H9 (cell line): Measurements from ENCODE around the gene PPM1G. TPM values are rescaled to one million over a fixed set of nuclear protein-coding genes. Genes with fewer than 3 reads are reported as not detected.

Experiments used
- DNase-seq: peaks from one replicate; pipeline ENCODE4 v3.0.0-alpha.2; 2017
- H2AFZ ChIP-seq: one replicate; pipeline ENCODE4 v1.6.1; 2013; ENCODE audit warnings: mild to moderate bottlenecking, low read length, control low read depth, moderate library complexity
- H2AK5ac ChIP-seq: 2 replicates; pipeline ENCODE4 v1.6.1; 2013; ENCODE audit warnings: low read length, control low read depth, mixed read lengths; ENCODE audit not compliant: insufficient read length
- H2BK120ac ChIP-seq: one replicate; pipeline ENCODE4 v1.6.1; 2013; ENCODE audit warnings: low read depth, mild to moderate bottlenecking, low read length, control low read depth, inconsistent platforms; ENCODE audit not compliant: poor library complexity, severe bottlenecking
- H2BK12ac ChIP-seq: 2 replicates; pipeline ENCODE4 v1.6.1; 2013; ENCODE audit warnings: low read length, control low read depth, mixed read lengths, low read depth; ENCODE audit not compliant: insufficient read length
- H2BK15ac ChIP-seq: 2 replicates; pipeline ENCODE4 v1.6.1; 2013; ENCODE audit warnings: low read depth, low read length, control low read depth
- H2BK20ac ChIP-seq: one replicate; pipeline ENCODE4 v1.6.1; 2013; ENCODE audit warnings: low read depth, mild to moderate bottlenecking, low read length, control low read depth, inconsistent platforms; ENCODE audit not compliant: poor library complexity, severe bottlenecking
- H2BK5ac ChIP-seq: 2 replicates; pipeline ENCODE4 v1.6.1; 2013; ENCODE audit warnings: low read length, control low read depth, mixed read lengths; ENCODE audit not compliant: insufficient read length
- H3K14ac ChIP-seq: 2 replicates; pipeline ENCODE4 v1.6.1; 2013; ENCODE audit warnings: low read length, control low read depth; ENCODE audit not compliant: insufficient read depth
- H3K18ac ChIP-seq: 2 replicates; pipeline ENCODE4 v1.6.1; 2013; ENCODE audit warnings: low read depth, mild to moderate bottlenecking, mixed read lengths, low read length, control low read depth; ENCODE audit not compliant: insufficient read length
- H3K23ac ChIP-seq: 2 replicates; pipeline ENCODE4 v1.6.1; 2013; ENCODE audit warnings: low read length, control low read depth, mixed read lengths, low read depth; ENCODE audit not compliant: insufficient read length
- H3K23me2 ChIP-seq: 2 replicates; pipeline ENCODE4 v1.6.1; 2013; ENCODE audit warnings: low read depth, mild to moderate bottlenecking, mixed read lengths, low read length, control low read depth; ENCODE audit not compliant: insufficient read length, poor library complexity, severe bottlenecking
- H3K27ac ChIP-seq: 2 replicates; pipeline ENCODE4 v1.5.1; 2013; ENCODE audit warnings: low read length, control low read depth, mixed read lengths, low read depth; ENCODE audit not compliant: insufficient read length
- H3K27me3 ChIP-seq: 2 replicates; pipeline ENCODE4 v1.6.1; 2013; ENCODE audit warnings: low read length, control low read depth, inconsistent platforms; ENCODE audit not compliant: insufficient read depth
- H3K4ac ChIP-seq: 2 replicates; pipeline ENCODE4 v1.6.1; 2013; ENCODE audit warnings: low read depth, mild to moderate bottlenecking, control low read depth, inconsistent platforms, low read length, moderate library complexity
- H3K4me1 ChIP-seq: 2 replicates; pipeline ENCODE4 v1.6.1; 2013; ENCODE audit warnings: low read length, control low read depth, inconsistent platforms; ENCODE audit not compliant: insufficient read depth
- H3K4me2 ChIP-seq: 2 replicates; pipeline ENCODE4 v1.6.1; 2013; ENCODE audit warnings: low read length, control low read depth, mixed read lengths; ENCODE audit not compliant: insufficient read length, insufficient read depth
- H3K56ac ChIP-seq: 2 replicates; pipeline ENCODE4 v1.6.1; 2013; ENCODE audit warnings: low read depth, mild to moderate bottlenecking, mixed read lengths, low read length, control low read depth; ENCODE audit not compliant: insufficient read length
- H3K79me1 ChIP-seq: 2 replicates; pipeline ENCODE4 v1.6.1; 2013; ENCODE audit warnings: low read depth, mild to moderate bottlenecking, moderate library complexity, low read length, control low read depth, inconsistent platforms; ENCODE audit not compliant: insufficient read depth, poor library complexity, severe bottlenecking
- H3K79me2 ChIP-seq: 2 replicates; pipeline ENCODE4 v1.6.1; 2013; ENCODE audit warnings: low read length, control low read depth, inconsistent platforms; ENCODE audit not compliant: insufficient read depth
- H3K9ac ChIP-seq: 2 replicates; pipeline ENCODE4 v1.6.1; 2013; ENCODE audit warnings: low read length, control low read depth, mixed read lengths; ENCODE audit not compliant: insufficient read length; ENCODE audit errors: extremely low read depth
- H3K9me3 ChIP-seq: one replicate; pipeline ENCODE4 v1.6.1; 2013; ENCODE audit warnings: low read depth, low read length, inconsistent platforms; ENCODE audit not compliant: control insufficient read depth
- H3T11ph ChIP-seq: one replicate; pipeline ENCODE4 v1.6.1; 2013; ENCODE audit warnings: mild to moderate bottlenecking, low read length, control low read depth, inconsistent platforms
- H4K20me1 ChIP-seq: one replicate; pipeline ENCODE4 v1.6.1; 2013; ENCODE audit not compliant: control insufficient read depth, insufficient read length, insufficient read depth
- H4K5ac ChIP-seq: 2 replicates; pipeline ENCODE4 v1.6.1; 2013; ENCODE audit warnings: low read depth, mild to moderate bottlenecking, mixed read lengths, low read length, control low read depth; ENCODE audit not compliant: insufficient read length
- H4K8ac ChIP-seq: replicated peaks from 2 replicates; pipeline ENCODE4 v1.6.1; 2013; ENCODE audit warnings: low read length, control low read depth, mixed read lengths, low read depth; ENCODE audit not compliant: insufficient read length
- H4K91ac ChIP-seq: 2 replicates; pipeline ENCODE4 v1.6.1; 2013; ENCODE audit warnings: low read depth, mild to moderate bottlenecking, moderate library complexity, mixed read lengths, low read length, control low read depth; ENCODE audit not compliant: insufficient read length
- H3K27ac Mint-ChIP-seq, 3 experiments: 2 replicates in 2 of 3; 3 replicates in 1 of 3; pipeline ENCODE4 v1.8.0; 2020 to 2021; ENCODE audit warnings: mixed read lengths in 3 of 3, mild to moderate bottlenecking in 1 of 3, moderate library complexity in 1 of 3
- H3K27me3 Mint-ChIP-seq: 2 replicates; pipeline ENCODE4 v1.8.0; 2021; ENCODE audit warnings: low read depth, mild to moderate bottlenecking, moderate library complexity, mixed read lengths
- H3K36me3 Mint-ChIP-seq, 3 experiments: 2 replicates in 2 of 3; 3 replicates in 1 of 3; pipeline ENCODE4 v1.8.0; 2020 to 2021; ENCODE audit warnings: low read depth in 3 of 3, mixed read lengths in 3 of 3; ENCODE audit not compliant: insufficient read depth in 1 of 3
- H3K4me1 Mint-ChIP-seq, 2 experiments: 2 replicates each; pipeline ENCODE4 v1.8.0; 2020; ENCODE audit warnings: mixed read lengths in 2 of 2
- H3K4me3 Mint-ChIP-seq, 2 experiments: 2 replicates in 1 of 2; 3 replicates in 1 of 2; pipeline ENCODE4 v1.8.0; 2020 to 2021; ENCODE audit warnings: mild to moderate bottlenecking in 2 of 2, mixed read lengths in 2 of 2, moderate library complexity in 1 of 2
- H3K9me3 Mint-ChIP-seq, 2 experiments: 2 replicates in 1 of 2; 3 replicates in 1 of 2; pipeline ENCODE4 v1.8.0; 2020; ENCODE audit warnings: mild to moderate bottlenecking in 2 of 2, mixed read lengths in 2 of 2, moderate library complexity in 1 of 2
- WGBS: extraction: QIAGEN DNeasy Blood & Tissue Kit; methylation state at CpG from one replicate; pipeline ENCODE4 v1.1.7; 2013; ENCODE audit warnings: missing lambda C conversion rate, low lambda C conversion rate, mixed read lengths; ENCODE audit not compliant: insufficient read length; ENCODE audit errors: extremely low coverage; 5-methylcytosine and 5-hydroxymethylcytosine counted together
- total RNA-seq: library from RNA; stranded (reverse); gene quantifications from 2 replicates; pipeline ENCODE4 v1.2.1, GENCODE V29; 2021
- TF ChIP-seq, protein P1 (sequence below): fragments of 200-600 bp; sonication (generic); conservative IDR thresholded peaks from 3 replicates; pipeline ENCODE4 v1.8.0; 2021; ENCODE audit warnings: antibody characterized with exemption, mild to moderate bottlenecking

PPM1G gene
- total RNA-seq, 1 experiment from 2014 or later: 146 TPM

DNA sequence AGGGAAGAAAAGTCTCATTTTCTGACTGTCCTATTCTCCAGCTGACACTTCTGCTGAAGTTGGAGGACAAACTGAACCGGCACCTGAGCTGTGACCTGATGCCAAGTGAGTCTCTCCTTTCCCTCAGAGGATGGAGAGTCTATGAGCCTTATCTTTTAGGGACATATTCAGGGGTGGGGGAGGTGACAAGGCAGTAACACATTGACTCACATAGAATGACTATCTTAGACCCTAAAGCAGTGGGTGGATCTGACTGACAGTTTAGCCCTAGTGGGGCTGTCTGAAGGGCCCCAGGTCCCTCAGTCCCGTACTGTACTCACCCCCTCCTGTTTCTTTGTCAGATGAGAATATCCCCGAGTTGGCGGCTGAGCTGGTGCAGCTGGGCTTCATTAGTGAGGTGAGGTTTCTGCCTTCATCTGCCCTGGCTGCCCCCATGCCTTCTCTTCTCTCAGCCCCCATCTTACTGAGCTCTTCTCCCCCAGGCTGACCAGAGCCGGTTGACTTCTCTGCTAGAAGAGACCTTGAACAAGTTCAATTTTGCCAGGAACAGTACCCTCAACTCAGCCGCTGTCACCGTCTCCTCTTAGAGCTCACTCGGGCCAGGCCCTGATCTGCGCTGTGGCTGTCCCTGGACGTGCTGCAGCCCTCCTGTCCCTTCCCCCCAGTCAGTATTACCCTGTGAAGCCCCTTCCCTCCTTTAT lies 32.0 kb upstream of the PPM1G start:
- no peak overlapping the region for H4K8ac ChIP-seq
- peak overlapping the region in 1 of 2 experiments; percentile 68; a peak in 2 of 5 replicates for H3K4me3 Mint-ChIP-seq

More for the DNA sequence above, 32.0 kb upstream of the PPM1G start:
- H3K27me3 ChIP-seq: no peaks in the 10 kb centered on the region
- WGBS: no CpG with 5 or more reads among the region's 10 CpGs
- H2BK15ac ChIP-seq: no peak overlapping the region
- H2BK12ac ChIP-seq: no peak overlapping the region
- no peak overlapping the region for H3K4me2 ChIP-seq
- peaks cover 32 to 72% (median 65%) of the 10 kb centered on the region in 3 experiments for H3K36me3 Mint-ChIP-seq
- H3K9me3 ChIP-seq: no peaks in the 10 kb centered on the region
- H3K18ac ChIP-seq: no peak overlapping the region
- no peak overlapping the region for H2BK120ac ChIP-seq
- H4K20me1 ChIP-seq: no peaks in the 10 kb centered on the region
- no peak overlapping the region for H3K14ac ChIP-seq
- no peaks in the 10 kb centered on the region for H3K79me1 ChIP-seq
- no peak overlapping the region for H2BK20ac ChIP-seq
- no peak overlapping the region for H2AFZ ChIP-seq
- no peak for DNase-seq
- no peak overlapping the region for H2BK5ac ChIP-seq
- no peaks in the 10 kb centered on the region for H3K4me1 ChIP-seq
- H3K27me3 Mint-ChIP-seq: no peaks in the 10 kb centered on the region; the same call in 1 of the 2 replicates
- H3K23me2 ChIP-seq: peaks cover 8% of the 10 kb centered on the region
- H3K23ac ChIP-seq: no peak overlapping the region
- no peak overlapping the region for H2AK5ac ChIP-seq
- H3K9me3 Mint-ChIP-seq: no peaks in the 10 kb centered on the region
- H4K91ac ChIP-seq: no peak overlapping the region
- H3K4me1 Mint-ChIP-seq: peaks cover 13 to 18% of the 10 kb centered on the region in 2 experiments
- no peak overlapping the region for H3K56ac ChIP-seq
- TF ChIP-seq, protein P1, sequence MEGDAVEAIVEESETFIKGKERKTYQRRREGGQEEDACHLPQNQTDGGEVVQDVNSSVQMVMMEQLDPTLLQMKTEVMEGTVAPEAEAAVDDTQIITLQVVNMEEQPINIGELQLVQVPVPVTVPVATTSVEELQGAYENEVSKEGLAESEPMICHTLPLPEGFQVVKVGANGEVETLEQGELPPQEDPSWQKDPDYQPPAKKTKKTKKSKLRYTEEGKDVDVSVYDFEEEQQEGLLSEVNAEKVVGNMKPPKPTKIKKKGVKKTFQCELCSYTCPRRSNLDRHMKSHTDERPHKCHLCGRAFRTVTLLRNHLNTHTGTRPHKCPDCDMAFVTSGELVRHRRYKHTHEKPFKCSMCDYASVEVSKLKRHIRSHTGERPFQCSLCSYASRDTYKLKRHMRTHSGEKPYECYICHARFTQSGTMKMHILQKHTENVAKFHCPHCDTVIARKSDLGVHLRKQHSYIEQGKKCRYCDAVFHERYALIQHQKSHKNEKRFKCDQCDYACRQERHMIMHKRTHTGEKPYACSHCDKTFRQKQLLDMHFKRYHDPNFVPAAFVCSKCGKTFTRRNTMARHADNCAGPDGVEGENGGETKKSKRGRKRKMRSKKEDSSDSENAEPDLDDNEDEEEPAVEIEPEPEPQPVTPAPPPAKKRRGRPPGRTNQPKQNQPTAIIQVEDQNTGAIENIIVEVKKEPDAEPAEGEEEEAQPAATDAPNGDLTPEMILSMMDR: no peak
- H3K27ac ChIP-seq: no peak overlapping the region
- H3K4ac ChIP-seq: no peak overlapping the region
- H3K9ac ChIP-seq: no peak overlapping the region
- no peak overlapping the region for H4K5ac ChIP-seq
- H3T11ph ChIP-seq: no peak overlapping the region
- H3K79me2 ChIP-seq: no peaks in the 10 kb centered on the region
- peak overlapping the region; percentile 76 to 90 (median 85); a peak in 6 of 7 replicates for H3K27ac Mint-ChIP-seq
